ENCODE results near the gene HMCN1. TPM values are rescaled to one million over a fixed set of nuclear protein-coding genes. Genes with fewer than 3 reads are reported as not detected.

Gene HMCN1
- total and polyA plus RNA-seq, 2 experiments from 2014 or later, result 1.6 to 8.7 TPM

DNA sequence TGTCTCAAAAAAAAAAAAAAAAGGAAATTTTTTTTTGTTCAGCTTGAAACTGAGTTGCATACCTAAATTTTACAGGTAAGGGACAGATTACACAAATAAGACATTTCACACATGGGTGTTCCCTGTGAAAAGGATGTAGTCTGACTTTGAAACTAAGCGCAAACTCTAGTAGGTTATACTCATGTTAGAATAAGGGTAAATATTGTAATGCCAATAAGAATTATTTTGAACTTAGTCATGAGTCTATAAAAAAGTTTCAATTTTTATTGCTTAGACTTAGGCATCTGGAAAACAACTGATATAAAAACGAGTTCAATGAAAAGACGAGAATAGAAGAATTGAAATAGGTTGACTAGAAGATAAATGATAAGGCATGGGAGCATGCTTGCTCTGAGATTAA, 122.3 kb downstream of the HMCN1 start (continued):
- TF ChIP-seq, protein P1, sequence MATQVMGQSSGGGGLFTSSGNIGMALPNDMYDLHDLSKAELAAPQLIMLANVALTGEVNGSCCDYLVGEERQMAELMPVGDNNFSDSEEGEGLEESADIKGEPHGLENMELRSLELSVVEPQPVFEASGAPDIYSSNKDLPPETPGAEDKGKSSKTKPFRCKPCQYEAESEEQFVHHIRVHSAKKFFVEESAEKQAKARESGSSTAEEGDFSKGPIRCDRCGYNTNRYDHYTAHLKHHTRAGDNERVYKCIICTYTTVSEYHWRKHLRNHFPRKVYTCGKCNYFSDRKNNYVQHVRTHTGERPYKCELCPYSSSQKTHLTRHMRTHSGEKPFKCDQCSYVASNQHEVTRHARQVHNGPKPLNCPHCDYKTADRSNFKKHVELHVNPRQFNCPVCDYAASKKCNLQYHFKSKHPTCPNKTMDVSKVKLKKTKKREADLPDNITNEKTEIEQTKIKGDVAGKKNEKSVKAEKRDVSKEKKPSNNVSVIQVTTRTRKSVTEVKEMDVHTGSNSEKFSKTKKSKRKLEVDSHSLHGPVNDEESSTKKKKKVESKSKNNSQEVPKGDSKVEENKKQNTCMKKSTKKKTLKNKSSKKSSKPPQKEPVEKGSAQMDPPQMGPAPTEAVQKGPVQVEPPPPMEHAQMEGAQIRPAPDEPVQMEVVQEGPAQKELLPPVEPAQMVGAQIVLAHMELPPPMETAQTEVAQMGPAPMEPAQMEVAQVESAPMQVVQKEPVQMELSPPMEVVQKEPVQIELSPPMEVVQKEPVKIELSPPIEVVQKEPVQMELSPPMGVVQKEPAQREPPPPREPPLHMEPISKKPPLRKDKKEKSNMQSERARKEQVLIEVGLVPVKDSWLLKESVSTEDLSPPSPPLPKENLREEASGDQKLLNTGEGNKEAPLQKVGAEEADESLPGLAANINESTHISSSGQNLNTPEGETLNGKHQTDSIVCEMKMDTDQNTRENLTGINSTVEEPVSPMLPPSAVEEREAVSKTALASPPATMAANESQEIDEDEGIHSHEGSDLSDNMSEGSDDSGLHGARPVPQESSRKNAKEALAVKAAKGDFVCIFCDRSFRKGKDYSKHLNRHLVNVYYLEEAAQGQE (IDR thresholded peaks at IDR 0.05; ENCODE audit: unreplicated experiment), result no peak
- TF ChIP-seq ZNF114 (CRISPR knock-in tag; IDR thresholded peaks at IDR 0.05) (no peak), POLR2AphosphoS5 (IDR thresholded peaks at IDR 0.05; ENCODE audit: low read depth) (no peak), EZH2phosphoT487 (IDR thresholded peaks at IDR 0.05; ENCODE audit: unreplicated experiment) (no peak), JUNB (IDR thresholded peaks at IDR 0.05; ENCODE audit: unreplicated experiment) (no peak), CREB1 (CRISPR knock-in tag; IDR thresholded peaks at IDR 0.05; ENCODE audit: low read depth) (no peak), ZNF331 (CRISPR knock-in tag; IDR thresholded peaks at IDR 0.05; ENCODE audit: low read depth) (no peak), EZH2 (IDR thresholded peaks at IDR 0.05; ENCODE audit: low read depth, unreplicated experiment) (no peak)
- TF ChIP-seq, protein P2, sequence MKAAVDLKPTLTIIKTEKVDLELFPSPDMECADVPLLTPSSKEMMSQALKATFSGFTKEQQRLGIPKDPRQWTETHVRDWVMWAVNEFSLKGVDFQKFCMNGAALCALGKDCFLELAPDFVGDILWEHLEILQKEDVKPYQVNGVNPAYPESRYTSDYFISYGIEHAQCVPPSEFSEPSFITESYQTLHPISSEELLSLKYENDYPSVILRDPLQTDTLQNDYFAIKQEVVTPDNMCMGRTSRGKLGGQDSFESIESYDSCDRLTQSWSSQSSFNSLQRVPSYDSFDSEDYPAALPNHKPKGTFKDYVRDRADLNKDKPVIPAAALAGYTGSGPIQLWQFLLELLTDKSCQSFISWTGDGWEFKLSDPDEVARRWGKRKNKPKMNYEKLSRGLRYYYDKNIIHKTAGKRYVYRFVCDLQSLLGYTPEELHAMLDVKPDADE (IDR thresholded peaks at IDR 0.05), result no peak
- TF ChIP-seq, protein P3, sequence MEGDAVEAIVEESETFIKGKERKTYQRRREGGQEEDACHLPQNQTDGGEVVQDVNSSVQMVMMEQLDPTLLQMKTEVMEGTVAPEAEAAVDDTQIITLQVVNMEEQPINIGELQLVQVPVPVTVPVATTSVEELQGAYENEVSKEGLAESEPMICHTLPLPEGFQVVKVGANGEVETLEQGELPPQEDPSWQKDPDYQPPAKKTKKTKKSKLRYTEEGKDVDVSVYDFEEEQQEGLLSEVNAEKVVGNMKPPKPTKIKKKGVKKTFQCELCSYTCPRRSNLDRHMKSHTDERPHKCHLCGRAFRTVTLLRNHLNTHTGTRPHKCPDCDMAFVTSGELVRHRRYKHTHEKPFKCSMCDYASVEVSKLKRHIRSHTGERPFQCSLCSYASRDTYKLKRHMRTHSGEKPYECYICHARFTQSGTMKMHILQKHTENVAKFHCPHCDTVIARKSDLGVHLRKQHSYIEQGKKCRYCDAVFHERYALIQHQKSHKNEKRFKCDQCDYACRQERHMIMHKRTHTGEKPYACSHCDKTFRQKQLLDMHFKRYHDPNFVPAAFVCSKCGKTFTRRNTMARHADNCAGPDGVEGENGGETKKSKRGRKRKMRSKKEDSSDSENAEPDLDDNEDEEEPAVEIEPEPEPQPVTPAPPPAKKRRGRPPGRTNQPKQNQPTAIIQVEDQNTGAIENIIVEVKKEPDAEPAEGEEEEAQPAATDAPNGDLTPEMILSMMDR (conservative IDR thresholded peaks at IDR 0.05; ENCODE audit: low read depth in 2 of 2), result no peak

DNA sequence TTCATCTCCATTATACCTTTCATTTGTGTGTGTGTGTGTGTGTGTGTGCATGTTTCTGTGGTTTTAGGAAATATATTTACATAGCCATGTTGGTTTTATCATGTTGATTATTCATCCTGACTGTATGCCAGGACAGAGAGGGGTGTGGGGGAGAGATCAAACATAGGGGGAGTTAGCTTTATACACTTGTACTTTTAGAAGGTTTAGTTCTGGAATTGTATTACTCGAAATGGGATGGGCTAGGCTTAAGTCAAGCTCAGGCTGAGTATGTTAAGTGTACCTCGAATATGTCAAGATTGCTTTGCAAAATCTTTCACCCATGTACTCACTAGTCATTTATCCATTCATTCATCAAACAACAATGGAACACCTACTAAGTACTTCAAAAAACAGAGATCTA, 123.3 kb downstream of the HMCN1 start:
- Histone ChIP-seq H2AFZ (no peak overlapping the region), H3K4me2 (no peak overlapping the region), H3K27me3 (ENCODE audit: insufficient read depth) (no peaks in the 10 kb centered on the region), H3F3A (replicated peaks; ENCODE audit: low read depth) (no peaks in the 10 kb centered on the region), H3K4me3 (no peak overlapping the region), H3K9me2 (ENCODE audit: insufficient read depth) (no peaks in the 10 kb centered on the region), H4K20me1 (replicated peaks; ENCODE audit: insufficient read depth) (no peaks in the 10 kb centered on the region), H3K4me1 (ENCODE audit: insufficient read depth) (peaks cover 17% of the 10 kb centered on the region), H3K27ac (ENCODE audit: low read depth) (no peak overlapping the region), H3K36me3 (ENCODE audit: insufficient read depth) (no peaks in the 10 kb centered on the region), H3K79me2 (replicated peaks; ENCODE audit: insufficient read depth) (no peaks in the 10 kb centered on the region)
- Mint-ChIP-seq H3K27ac (no peak overlapping the region), H3K9me3 (no peaks in the 10 kb centered on the region), H3K4me3 (no peak overlapping the region), H3K27me3 (ENCODE audit: insufficient read depth, low read depth, poor library complexity) (no peaks in the 10 kb centered on the region), H3K4me1 (peaks cover 26% of the 10 kb centered on the region), H3K36me3 (ENCODE audit: low read depth) (no peaks in the 10 kb centered on the region)
- DNase-seq (ENCODE audit: low spot score) (no peak), ATAC-seq (no peak)
- no peak for TF ChIP-seq STAT1 (IDR thresholded peaks at IDR 0.05; ENCODE audit: unreplicated experiment)
- no peak for TF ChIP-seq ZNF114 (CRISPR knock-in tag; IDR thresholded peaks at IDR 0.05)
- TF ChIP-seq, protein P1 (IDR thresholded peaks at IDR 0.05; ENCODE audit: unreplicated experiment), result no peak
- TF ChIP-seq, protein P3 (conservative IDR thresholded peaks at IDR 0.05; ENCODE audit: low read depth in 2 of 2), result no peak
- TF ChIP-seq, protein P2 (IDR thresholded peaks at IDR 0.05), result no peak
- no peak for TF ChIP-seq NANOG (IDR thresholded peaks at IDR 0.05; ENCODE audit: borderline replicate concordance)
